Head of caudate nucleus (tissue), 42 donors: Measurements from ENCODE around the gene NR4A2.

Source experiments
- DNase-seq, 42 donors: peaks; one replicate each; pipeline versions ENCODE4 v3.0.0 to v3.0.0-alpha.2; 2020 to 2021; ENCODE audit warnings: mixed read lengths in 7 of 42
- intact Hi-C: fragments of 100-400 bp; cut with DNase I; formaldehyde crosslinking; loops from one replicate; pipeline ENCODE4 v1.15.0; 2022

Gene NR4A2

GRCh38 chr2:156341452-156342253, 9.1 kb upstream of the NR4A2 start:
- peak; percentile 61 to 92 (median 80) for DNase-seq
- intact Hi-C loops = loop anchor here (2.0 to 5.0 kb wide), 2 partner anchors 59 to 609 kb away; no protein-coding TSS in a partner anchor

- peak in 2 of 42 donors; percentile 14 to 40 for DNase-seq
- intact Hi-C loops = loop anchor here (5.0 kb wide), 1 partner anchor 609 kb away; no protein-coding TSS in a partner anchor
Observed at GRCh38 chr2:156340804-156341451, 8.4 kb upstream of the NR4A2 start.

- intact Hi-C loops = loop anchor here (5.0 kb wide), 1 partner anchor 608 kb away; no protein-coding TSS in a partner anchor
- no peak for DNase-seq
Observed at GRCh38 chr2:156340377-156340776, 7.9 kb upstream of the NR4A2 start.

DNA sequence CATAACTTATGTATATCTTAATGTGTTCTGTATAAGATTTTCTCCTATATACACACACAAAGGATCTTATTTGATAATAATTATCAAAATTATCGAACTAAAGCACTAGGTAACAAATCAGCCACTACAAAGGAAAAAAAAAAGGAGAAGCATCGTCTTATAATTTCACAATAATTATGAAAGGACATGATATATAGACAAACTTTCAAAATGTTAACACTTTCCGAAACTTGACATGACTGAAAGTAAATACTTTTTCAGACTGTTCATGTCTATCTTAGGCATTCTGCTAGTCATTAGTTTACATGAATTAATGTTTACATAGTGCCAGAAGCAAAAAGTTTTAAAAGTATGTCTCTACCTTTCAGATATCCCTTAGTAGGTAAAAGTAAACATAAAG, 7.3 kb upstream of the NR4A2 start:
- no peak for DNase-seq
- intact Hi-C loops = loop anchor here (5.0 kb wide), 1 partner anchor 608 kb away; no protein-coding TSS in a partner anchor

DNA sequence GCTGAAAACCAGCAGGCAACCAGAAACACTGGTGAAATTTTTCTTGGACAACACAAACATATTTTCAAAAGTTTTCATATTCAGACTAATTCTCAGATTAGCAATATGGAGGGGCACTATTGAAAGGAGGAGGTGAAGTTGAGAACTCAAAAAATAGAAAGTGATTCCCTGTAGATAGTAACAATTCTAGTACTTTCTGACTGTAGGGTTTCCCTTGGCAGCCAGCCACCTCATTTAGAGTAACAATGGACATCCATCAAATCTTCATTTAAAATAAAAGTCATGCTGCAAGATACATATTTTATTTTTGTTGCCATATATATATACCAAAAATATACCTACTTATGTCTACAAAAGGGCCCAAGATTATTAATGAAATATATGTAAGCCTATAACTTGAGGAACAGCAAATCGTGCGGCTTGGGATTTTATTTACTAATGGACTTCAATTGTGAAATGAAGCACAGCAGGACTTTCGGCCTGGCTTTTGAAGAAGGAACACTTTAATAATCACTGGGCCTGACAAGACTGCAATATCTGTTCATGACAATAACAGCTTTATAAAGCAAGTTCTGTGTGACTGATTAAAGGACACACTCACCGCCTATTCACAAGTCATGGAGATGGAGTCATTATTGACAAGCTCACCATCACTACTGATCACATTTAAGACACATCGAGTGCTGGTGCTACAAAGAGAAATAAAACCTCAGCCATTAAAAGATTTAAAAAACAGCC, 6.8 kb upstream of the NR4A2 start:
- peak in 9 of 42 donors; percentile 22 to 78 (median 49) for DNase-seq
- intact Hi-C loops = no loop called here

DNA sequence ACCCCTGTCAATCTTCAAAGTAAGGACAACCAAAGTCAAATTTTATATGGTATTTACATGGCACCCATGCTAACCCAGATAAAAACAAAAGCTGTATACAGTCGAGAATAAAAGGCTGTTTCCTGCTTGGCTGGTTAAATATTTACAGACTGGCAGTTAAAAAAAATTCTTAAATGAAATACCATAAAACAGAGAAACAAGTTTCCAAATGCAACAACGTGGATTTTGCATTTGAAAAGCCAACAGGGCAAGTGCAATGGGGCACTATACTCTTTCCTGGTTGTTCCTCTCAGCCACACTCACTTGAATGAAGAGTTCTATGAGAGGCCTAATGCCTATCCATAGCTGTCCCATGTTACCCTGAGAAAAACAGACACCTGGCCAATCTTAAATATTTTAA, 6.1 kb upstream of the NR4A2 start:
- DNase-seq = no peak
- intact Hi-C loops = no loop called here

- intact Hi-C loops = loop anchor here (5.0 kb wide), 3 partner anchors 68 to 253 kb away; partner anchors contain the start of gene GPD2
- DNase-seq = peak; percentile 68 to 93 (median 82)
Observed at GRCh38 chr2:156334496-156335478, 2.3 kb upstream of the NR4A2 start.

GRCh38 chr2:156333951-156334495, 1.5 kb upstream of the NR4A2 start:
- intact Hi-C loops = loop anchor here (5.0 kb wide), 3 partner anchors 68 to 253 kb away; partner anchors contain the start of gene GPD2
- DNase-seq = peak in 36 of 42 donors; percentile 25 to 78 (median 53)

DNA sequence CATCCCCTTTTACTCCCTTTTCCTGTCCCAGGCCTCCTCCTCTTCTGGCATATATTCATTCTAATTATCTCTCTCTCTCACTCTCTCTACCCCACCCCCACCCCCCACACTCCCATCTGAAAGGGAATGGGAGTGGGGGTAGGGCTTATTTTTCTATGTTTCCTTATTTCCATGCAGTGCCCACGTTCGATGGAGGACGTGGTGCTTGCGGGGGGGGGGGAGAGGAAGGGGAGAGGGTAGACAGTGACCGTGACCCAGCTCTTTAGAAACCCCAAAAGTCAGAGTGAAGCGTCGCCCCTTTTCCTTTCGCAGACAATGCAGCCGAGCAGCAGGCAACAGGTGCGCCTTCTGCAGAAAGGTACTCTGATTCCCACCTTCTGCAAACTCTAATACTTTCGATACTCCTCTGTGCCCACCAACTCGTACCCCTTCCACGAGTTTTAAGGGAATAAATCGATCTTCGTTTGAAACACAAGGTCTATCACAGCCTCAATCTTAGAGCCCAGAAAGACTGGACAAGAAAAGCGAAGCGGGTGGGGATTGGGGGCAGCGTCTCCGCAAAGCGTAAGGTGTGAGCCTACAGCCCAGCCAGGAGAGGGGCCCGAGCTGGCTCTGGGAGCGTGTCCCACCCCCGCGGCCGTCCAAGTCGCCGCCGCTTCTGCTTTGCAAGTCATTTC, 891 bp upstream of the NR4A2 start:
- DNase-seq = peak in 2 of 42 donors; percentile 36 to 49
- intact Hi-C loops = loop anchor here (5.0 kb wide), 3 partner anchors 69 to 254 kb away; partner anchors contain the start of gene GPD2

DNA sequence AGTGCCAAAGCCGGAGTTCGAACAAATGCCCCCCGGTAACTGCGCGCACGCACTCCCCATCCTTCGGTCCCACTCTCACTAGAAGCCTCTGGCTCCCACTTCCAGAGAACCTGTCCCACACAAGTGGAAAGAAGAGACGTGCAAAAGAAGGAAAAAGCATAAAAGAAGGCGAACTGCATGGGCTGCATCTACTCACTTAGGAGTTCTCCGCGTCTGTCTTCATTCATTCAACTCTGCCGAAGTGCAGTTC, 312 bp downstream of the NR4A2 start:
- DNase-seq = no peak
- intact Hi-C loops = loop anchor here (5.0 kb wide), 3 partner anchors 70 to 255 kb away; partner anchors contain the start of gene GPD2

- intact Hi-C loops = loop anchor here (5.0 kb wide), 3 partner anchors 71 to 256 kb away; partner anchors contain the start of gene GPD2
Observed at GRCh38 chr2:156331572-156332283, 793 bp downstream of the NR4A2 start.

DNA sequence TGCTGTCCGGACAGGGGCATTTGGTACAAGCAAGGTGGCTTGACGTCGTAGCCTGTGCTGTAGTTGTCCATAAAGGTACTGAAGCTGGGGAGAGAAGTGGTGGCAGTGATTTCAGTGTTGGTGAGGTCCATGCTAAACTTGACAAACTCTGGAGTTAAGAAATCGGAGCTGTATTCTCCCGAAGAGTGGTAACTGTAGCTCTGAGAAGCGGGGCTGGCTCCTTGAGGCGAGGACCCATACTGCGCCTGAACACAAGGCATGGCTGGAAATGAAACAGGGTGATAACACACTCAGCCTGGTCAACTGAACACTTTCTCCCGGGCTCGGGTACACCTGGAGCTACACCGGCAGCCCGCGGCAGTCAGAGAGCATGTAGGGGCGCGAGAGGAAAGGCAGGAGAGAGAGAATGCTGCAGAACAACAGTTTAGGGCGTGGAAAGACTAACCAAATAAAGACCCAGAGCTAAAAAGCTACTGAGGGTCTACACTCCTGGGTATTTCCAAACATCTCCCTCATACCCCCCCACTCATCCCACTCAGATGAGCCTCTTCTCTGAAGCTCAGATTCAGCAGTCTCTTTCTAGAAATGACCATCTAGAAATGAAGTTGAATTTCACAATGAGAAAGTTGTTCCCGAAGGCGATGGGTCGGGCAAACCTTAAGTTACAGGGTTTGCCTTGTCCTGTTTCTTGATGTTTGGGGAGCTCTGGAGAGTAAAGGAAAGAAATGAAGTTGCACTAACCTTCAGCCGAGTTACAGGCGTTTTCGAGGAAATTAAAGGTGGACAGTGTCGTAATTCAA, 2.4 kb downstream of the NR4A2 start:
- intact Hi-C loops = loop anchor here (5.0 kb wide), 3 partner anchors 72 to 257 kb away; partner anchors contain the start of gene GPD2
- no peak for DNase-seq

More at GRCh38 chr2:156331572-156332283, 793 bp downstream of the NR4A2 start:
- peak in 19 of 42 donors; percentile 20 to 70 (median 40) for DNase-seq

DNA sequence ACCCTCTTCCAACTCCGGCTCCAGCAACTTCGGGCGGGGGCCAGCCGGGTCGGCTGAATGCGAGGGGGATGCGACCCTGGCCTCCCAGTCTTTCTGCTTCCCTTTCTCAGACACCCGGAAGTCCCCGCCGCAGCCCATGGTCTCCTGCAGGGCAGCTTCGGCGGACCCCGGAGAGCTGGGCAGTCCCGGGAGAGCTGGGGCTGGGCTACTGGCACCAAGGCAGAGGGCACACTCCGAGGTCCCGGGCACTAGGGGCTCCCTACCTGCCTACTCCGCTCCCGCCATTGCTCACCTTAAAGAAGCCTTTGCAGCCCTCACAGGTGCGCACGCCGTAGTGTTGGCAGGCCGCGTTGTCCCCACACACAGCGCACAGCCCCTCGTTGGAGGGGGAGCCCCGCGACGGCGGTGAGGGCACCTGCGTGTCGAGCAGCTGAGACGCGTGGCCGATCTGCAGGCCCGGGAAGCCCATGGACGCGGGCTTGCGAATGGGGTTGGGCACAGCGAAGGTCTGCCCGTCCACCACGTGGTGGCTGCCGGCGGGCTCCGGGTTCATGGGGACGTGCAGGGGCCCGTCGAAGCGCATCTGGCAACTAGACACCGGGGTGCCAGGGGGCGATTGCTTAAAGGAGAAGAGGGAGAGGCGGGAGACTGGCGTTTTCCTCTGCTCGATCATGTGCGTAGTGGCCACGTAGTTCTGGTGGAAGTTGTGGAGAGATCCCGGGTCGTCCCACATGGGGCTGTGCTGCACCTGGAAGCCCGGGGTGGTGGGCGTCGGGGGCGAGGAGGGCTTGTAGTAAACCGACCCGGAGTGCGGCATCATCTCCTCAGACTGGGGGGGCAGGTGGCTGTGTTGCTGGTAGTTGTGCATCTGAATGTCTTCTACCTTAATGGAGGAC, 3.2 kb downstream of the NR4A2 start:
- DNase-seq = peak in 1 of 42 donors; percentile 3
- intact Hi-C loops = no loop called here

DNA sequence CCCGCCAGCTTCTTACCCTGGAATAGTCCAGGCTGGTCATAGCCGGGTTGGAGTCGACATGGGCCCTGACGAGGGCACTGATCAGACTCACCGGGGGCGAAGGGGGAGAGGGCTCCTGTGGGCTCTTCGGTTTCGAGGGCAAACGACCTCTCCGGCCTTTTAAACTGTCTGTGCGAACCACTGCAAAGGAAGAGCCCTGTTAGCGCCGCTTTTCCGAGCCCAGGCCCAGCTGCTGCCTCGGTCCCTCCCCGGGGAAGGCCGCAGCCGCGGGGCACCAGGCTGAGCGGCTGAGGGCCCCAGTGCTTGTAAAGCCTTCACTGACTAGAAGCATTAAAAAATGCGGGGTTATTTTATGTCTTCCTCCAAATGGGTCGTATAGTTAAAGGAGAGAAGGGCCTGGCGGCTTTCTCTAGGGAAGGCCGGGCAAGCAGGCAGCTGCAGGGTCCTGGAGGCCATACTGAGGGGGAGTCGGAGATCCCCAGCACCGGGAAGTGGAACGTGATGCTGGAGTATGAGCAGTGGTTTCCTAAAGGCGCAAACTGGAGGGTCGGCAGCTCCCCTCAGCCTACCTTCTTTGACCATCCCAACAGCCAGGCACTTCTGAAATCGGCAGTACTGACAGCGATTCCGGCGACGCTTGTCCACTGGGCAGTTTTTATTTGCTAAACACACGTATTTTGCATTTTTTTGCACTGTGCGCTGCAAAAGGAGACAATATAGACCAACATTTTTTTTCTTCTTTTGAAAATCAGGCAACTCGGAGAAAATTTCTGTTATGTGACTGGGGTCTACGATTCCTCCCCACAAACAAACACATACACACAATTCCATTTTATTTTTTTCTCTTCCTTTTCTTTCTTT, 4.5 kb downstream of the NR4A2 start:
- no peak for DNase-seq
- intact Hi-C loops = no loop called here
